Epithelial cell of proximal tubule (primary cell): Measurements from ENCODE around the gene MAD1L1. TPM values are rescaled to one million over a fixed set of nuclear protein-coding genes. Genes with fewer than 3 reads are reported as not detected.

ENCODE experiments used
- DNase-seq: peaks from one replicate; pipeline ENCODE4 v3.0.0-alpha.2; 2011; ENCODE audit warnings: low read depth
- H3K4me3 ChIP-seq: 2 replicates; pipeline ENCODE4 v1.5.1; 2011; ENCODE audit warnings: low read depth, mild to moderate bottlenecking, low read length
- CTCF ChIP-seq: conservative IDR thresholded peaks from 2 replicates; pipeline ENCODE4 v1.5.1; 2012; ENCODE audit warnings: low read depth, mild to moderate bottlenecking, low read length
- total RNA-seq: library from RNA; depleted of rRNA; stranded (reverse); fragments of >200 nt; gene quantifications from 2 replicates; pipeline ENCODE4 v1.2.3, GENCODE V29; 2015

The MAD1L1 gene
- total RNA-seq, 1 donor from 2014 or later = 83.4 TPM

- H3K4me3 ChIP-seq = no peak overlapping the region
- no peak for TF ChIP-seq CTCF
- DNase-seq = no peak
These were observed 227.0 kb downstream of the MAD1L1 start for GRCh38 chr7:2005786-2006185.

DNA sequence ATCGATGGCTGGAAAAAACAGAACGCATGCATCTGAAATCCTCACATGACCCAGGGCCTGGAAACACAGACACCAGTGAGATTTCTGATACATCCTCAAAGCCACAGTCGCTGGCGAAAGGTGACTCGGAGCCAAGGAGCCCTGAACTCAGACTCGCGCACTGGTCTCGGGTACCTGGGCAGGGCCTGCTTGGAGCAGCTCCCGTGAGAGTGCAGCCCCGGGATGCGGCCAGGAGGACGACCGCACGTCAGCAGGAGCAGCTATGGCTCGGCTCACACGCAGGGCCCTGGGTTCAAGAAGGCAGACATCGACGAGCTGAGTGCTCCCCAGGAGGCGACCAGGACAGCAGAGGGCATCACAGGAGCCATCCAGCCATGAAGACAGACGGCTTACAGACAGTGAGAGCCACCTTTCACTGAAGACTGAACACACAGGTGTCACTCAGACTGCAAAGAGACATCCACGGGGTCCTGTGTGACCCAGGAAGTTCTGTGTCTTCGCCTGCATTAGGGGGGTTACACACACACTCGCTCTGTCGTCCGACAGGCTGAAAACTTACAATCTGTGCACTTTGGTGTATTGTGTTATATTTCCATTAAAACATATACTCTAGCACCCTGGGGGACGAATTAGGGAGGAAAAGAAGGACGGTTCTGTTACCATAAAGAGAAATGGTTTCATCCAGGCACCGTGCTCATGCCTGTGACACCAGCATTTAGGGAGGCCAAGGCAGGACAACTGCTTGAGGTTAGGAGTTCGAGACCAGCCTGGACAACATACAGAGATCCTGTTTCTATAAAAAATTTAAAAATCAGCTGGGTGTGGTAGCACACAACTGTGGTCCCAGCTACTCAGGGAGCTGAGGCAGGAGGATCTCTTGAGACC is 227.7 kb downstream of the MAD1L1 start:
- DNase-seq = no peak
- no peak for TF ChIP-seq CTCF
- no peak overlapping the region for H3K4me3 ChIP-seq

DNA sequence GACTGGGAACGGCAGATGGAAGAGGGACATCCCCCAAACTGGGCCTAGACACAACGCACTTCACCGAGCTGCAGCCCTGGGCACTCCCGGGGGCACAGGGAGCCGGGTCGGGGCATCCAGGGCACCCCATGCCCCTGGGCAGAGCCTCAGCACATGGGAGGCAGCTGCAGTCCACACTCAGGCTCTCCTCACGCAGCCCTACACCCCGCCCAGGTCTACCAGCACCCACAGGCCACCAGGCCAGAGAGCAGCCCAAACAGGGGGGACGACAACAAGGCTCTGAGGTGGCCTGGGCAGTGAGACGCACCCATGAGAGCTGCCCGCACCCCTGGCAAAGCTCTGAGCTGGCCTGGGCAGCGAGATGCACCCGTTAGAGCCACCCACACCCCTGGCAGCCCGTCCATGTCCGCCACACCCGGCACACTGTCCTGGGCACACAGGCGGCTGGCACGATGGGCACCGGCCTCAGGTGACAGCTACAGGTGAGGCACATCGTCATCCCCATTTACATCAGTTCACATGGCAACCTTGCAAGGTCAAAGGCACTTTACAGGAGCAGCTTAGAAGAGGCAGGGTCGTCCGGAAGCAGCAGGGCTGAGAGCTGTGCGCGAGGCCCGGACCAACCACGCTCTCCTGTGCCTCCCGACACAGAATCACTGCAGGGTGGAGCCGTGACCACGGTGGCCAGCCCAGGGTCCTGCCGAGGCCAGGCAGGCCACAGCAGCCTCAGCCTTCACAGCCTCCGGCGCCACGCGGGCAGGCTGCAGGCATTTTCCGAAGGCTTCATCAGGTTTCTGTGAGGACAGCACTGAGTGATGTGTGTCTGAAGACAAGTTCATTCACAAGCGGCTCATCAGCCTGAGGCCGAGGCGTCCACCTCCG is 228.6 kb downstream of the MAD1L1 start:
- no peak for DNase-seq
- H3K4me3 ChIP-seq = no peak overlapping the region
- TF ChIP-seq CTCF = no peak

DNA sequence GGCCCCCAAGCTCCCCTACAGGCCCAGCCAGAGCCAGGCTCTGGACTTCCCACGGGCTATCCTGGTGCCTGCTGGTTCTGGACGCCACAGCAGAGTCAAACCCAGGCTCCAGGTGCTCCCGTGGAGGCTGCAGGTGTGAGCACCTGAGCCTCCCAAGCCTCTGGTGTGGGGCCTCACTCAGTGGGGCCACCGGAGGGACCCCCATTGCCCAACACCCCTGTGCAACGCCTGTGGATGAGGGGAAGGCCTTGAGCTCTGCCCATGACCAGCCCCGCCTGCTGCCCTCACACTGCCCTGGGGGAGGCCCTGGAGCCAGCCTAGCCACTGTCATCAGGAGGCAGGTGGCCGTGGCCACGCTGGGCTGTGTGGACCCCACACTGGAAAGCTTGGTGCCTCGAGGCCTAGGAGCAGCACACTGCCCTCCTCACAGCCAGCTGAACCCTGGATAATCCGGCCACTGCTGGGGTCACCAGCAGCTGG is 229.3 kb downstream of the MAD1L1 start:
- no peak overlapping the region for H3K4me3 ChIP-seq
- DNase-seq = no peak
- TF ChIP-seq CTCF = no peak

DNA sequence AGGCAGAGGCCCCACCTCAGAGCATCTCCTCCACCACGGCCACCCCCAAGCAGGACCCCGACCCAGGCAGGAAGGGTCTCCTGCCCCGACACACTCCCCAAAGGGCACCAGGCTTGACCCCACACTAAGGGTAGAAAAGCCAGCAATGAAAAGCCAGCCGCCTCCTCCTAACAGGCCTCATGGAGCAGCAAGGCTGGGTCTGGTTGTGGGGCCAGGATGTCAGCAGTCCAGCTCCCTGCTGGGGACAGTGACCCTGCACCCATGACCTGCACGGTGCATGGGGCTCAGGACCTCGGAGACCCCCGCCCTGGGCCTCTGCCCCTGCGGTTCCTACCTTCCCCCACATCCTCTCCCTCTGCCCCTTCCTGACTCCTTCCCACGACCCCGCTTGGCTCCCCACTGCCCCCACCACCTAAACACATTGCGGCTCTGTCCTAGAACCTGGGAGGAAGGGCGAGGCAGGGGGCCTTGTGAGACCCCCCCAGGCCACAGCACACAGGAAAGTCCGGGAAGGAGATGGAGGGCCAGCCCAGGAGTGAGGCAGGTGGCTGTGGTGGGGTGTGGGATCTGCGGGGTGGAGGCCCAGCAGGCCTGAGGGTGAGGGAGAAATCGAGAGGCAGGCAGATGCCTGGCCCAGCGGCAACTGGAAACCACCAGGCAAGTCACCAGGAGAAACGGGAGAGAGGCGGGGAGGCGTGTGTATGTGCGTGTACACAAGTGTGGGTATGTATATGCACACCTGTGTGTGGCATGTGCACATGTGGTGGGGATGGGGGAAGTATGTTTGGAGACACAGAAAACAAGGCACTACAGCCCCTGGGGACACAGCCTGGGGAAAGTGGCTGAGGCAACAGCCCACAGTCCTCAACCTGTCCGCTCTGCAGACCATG is 229.9 kb downstream of the MAD1L1 start:
- H3K4me3 ChIP-seq = no peak overlapping the region
- no peak for DNase-seq
- no peak for TF ChIP-seq CTCF
